T-helper 1 cell treated with Interleukin-12 subunit alpha and Interleukin-12 subunit beta and Interleukin-4 antibody, amounts not matched to agents 30 μg/mL and 1 μg/mL, for 36 hours (primary cell): ENCODE measurements around the gene TOX3.

Experiments
- H3K27ac Mint-ChIP-seq: one replicate; pipeline ENCODE4 v1.8.0; 2021; ENCODE audit warnings: mild to moderate bottlenecking, mixed read lengths
- H3K27me3 Mint-ChIP-seq: one replicate; pipeline ENCODE4 v1.8.0; 2021; ENCODE audit warnings: low read depth, mixed read lengths
- H3K36me3 Mint-ChIP-seq: one replicate; pipeline ENCODE4 v1.8.0; 2021; ENCODE audit warnings: low read depth, mixed read lengths
- H3K4me1 Mint-ChIP-seq: one replicate; pipeline ENCODE4 v1.8.0; 2021; ENCODE audit warnings: low read depth, mixed read lengths
- H3K4me3 Mint-ChIP-seq: one replicate; pipeline ENCODE4 v1.8.0; 2021; ENCODE audit warnings: mild to moderate bottlenecking, moderate library complexity, mixed read lengths
- H3K9me3 Mint-ChIP-seq: one replicate; pipeline ENCODE4 v1.8.0; 2021; ENCODE audit warnings: mixed read lengths

The TOX3 gene

GRCh38 chr16:52497067-52497816 is 49.7 kb downstream of the TOX3 start:
- no peak overlapping the region for H3K27ac Mint-ChIP-seq
- H3K27me3 Mint-ChIP-seq = no peaks in the 10 kb centered on the region
- no peaks in the 10 kb centered on the region for H3K36me3 Mint-ChIP-seq
- peaks cover 2% of the 10 kb centered on the region for H3K9me3 Mint-ChIP-seq
- no peaks in the 10 kb centered on the region for H3K4me1 Mint-ChIP-seq
- H3K4me3 Mint-ChIP-seq = no peak overlapping the region

- peaks cover 3% of the 10 kb centered on the region for H3K9me3 Mint-ChIP-seq
- no peaks in the 10 kb centered on the region for H3K36me3 Mint-ChIP-seq
- no peaks in the 10 kb centered on the region for H3K27me3 Mint-ChIP-seq
- H3K4me1 Mint-ChIP-seq = no peaks in the 10 kb centered on the region
- H3K27ac Mint-ChIP-seq = no peak overlapping the region
- no peak overlapping the region for H3K4me3 Mint-ChIP-seq
Measured at GRCh38 chr16:52496051-52496876, 50.7 kb downstream of the TOX3 start.

GRCh38 chr16:52494621-52495020 is 52.3 kb downstream of the TOX3 start:
- H3K36me3 Mint-ChIP-seq = no peaks in the 10 kb centered on the region
- H3K4me3 Mint-ChIP-seq = no peak overlapping the region
- H3K27me3 Mint-ChIP-seq = no peaks in the 10 kb centered on the region
- H3K27ac Mint-ChIP-seq = no peak overlapping the region
- no peaks in the 10 kb centered on the region for H3K4me1 Mint-ChIP-seq
- H3K9me3 Mint-ChIP-seq = peaks cover 6% of the 10 kb centered on the region

- Mint-ChIP-seq H3K9me3 (peaks cover 6% of the 10 kb centered on the region), H3K36me3 (no peaks in the 10 kb centered on the region), H3K27me3 (no peaks in the 10 kb centered on the region), H3K4me1 (no peaks in the 10 kb centered on the region), H3K4me3 (no peak overlapping the region), H3K27ac (no peak overlapping the region)
Measured at GRCh38 chr16:52494145-52494544, 52.8 kb downstream of the TOX3 start.

- no peak overlapping the region for H3K27ac Mint-ChIP-seq
- no peaks in the 10 kb centered on the region for H3K36me3 Mint-ChIP-seq
- H3K9me3 Mint-ChIP-seq = peaks cover 6% of the 10 kb centered on the region
- no peak overlapping the region for H3K4me3 Mint-ChIP-seq
- H3K4me1 Mint-ChIP-seq = no peaks in the 10 kb centered on the region
- no peaks in the 10 kb centered on the region for H3K27me3 Mint-ChIP-seq
Measured at GRCh38 chr16:52492789-52493357, 54.1 kb downstream of the TOX3 start.

GRCh38 chr16:52491216-52491615 is 55.7 kb downstream of the TOX3 start:
- Mint-ChIP-seq H3K27me3 (no peaks in the 10 kb centered on the region), H3K9me3 (peaks cover 4% of the 10 kb centered on the region), H3K4me3 (no peak overlapping the region), H3K27ac (no peak overlapping the region), H3K36me3 (no peaks in the 10 kb centered on the region), H3K4me1 (no peaks in the 10 kb centered on the region)

- no peaks in the 10 kb centered on the region for H3K27me3 Mint-ChIP-seq
- no peaks in the 10 kb centered on the region for H3K4me1 Mint-ChIP-seq
- H3K36me3 Mint-ChIP-seq = no peaks in the 10 kb centered on the region
- no peak overlapping the region for H3K4me3 Mint-ChIP-seq
- H3K27ac Mint-ChIP-seq = no peak overlapping the region
- peaks cover 4% of the 10 kb centered on the region for H3K9me3 Mint-ChIP-seq
Measured at GRCh38 chr16:52489894-52490293, 57.0 kb downstream of the TOX3 start.

GRCh38 chr16:52488837-52489289 is 58.1 kb downstream of the TOX3 start:
- Mint-ChIP-seq H3K27me3 (no peaks in the 10 kb centered on the region), H3K36me3 (no peaks in the 10 kb centered on the region), H3K4me3 (no peak overlapping the region), H3K27ac (no peak overlapping the region), H3K9me3 (peaks cover 4% of the 10 kb centered on the region), H3K4me1 (no peaks in the 10 kb centered on the region)

GRCh38 chr16:52487849-52488457 is 59.0 kb downstream of the TOX3 start:
- Mint-ChIP-seq H3K4me3 (no peak overlapping the region), H3K9me3 (peaks cover 4% of the 10 kb centered on the region), H3K27ac (no peak overlapping the region), H3K4me1 (no peaks in the 10 kb centered on the region), H3K36me3 (no peaks in the 10 kb centered on the region), H3K27me3 (no peaks in the 10 kb centered on the region)

GRCh38 chr16:52480237-52480636 is 66.7 kb downstream of the TOX3 start:
- no peaks in the 10 kb centered on the region for H3K4me1 Mint-ChIP-seq
- H3K27me3 Mint-ChIP-seq = no peaks in the 10 kb centered on the region
- no peaks in the 10 kb centered on the region for H3K36me3 Mint-ChIP-seq
- no peak overlapping the region for H3K4me3 Mint-ChIP-seq
- H3K9me3 Mint-ChIP-seq = no peaks in the 10 kb centered on the region
- no peak overlapping the region for H3K27ac Mint-ChIP-seq

GRCh38 chr16:52476111-52476510 is 70.8 kb downstream of the TOX3 start:
- peaks cover 14% of the 10 kb centered on the region for H3K9me3 Mint-ChIP-seq
- H3K27me3 Mint-ChIP-seq = no peaks in the 10 kb centered on the region
- H3K4me1 Mint-ChIP-seq = no peaks in the 10 kb centered on the region
- H3K4me3 Mint-ChIP-seq = no peak overlapping the region
- no peaks in the 10 kb centered on the region for H3K36me3 Mint-ChIP-seq
- H3K27ac Mint-ChIP-seq = no peak overlapping the region

- Mint-ChIP-seq H3K9me3 (peaks cover 14% of the 10 kb centered on the region), H3K36me3 (no peaks in the 10 kb centered on the region), H3K27ac (no peak overlapping the region), H3K4me1 (no peaks in the 10 kb centered on the region), H3K4me3 (no peak overlapping the region), H3K27me3 (no peaks in the 10 kb centered on the region)
Measured at GRCh38 chr16:52474679-52475078, 72.3 kb downstream of the TOX3 start.

GRCh38 chr16:52473096-52473495 is 73.8 kb downstream of the TOX3 start:
- Mint-ChIP-seq H3K36me3 (no peaks in the 10 kb centered on the region), H3K4me3 (no peak overlapping the region), H3K4me1 (no peaks in the 10 kb centered on the region), H3K9me3 (peaks cover 14% of the 10 kb centered on the region), H3K27ac (no peak overlapping the region), H3K27me3 (no peaks in the 10 kb centered on the region)

- peaks cover 14% of the 10 kb centered on the region for H3K9me3 Mint-ChIP-seq
- no peaks in the 10 kb centered on the region for H3K27me3 Mint-ChIP-seq
- H3K36me3 Mint-ChIP-seq = no peaks in the 10 kb centered on the region
- no peak overlapping the region for H3K27ac Mint-ChIP-seq
- H3K4me1 Mint-ChIP-seq = no peaks in the 10 kb centered on the region
- H3K4me3 Mint-ChIP-seq = no peak overlapping the region
Measured at GRCh38 chr16:52471650-52472370, 75.1 kb downstream of the TOX3 start.
